SK-N-MC (cell line): ENCODE data around the gene BUD13.

Experiments
- DNase-seq: peaks from one replicate; pipeline ENCODE4 v3.0.0-alpha.2; 2011; ENCODE audit warnings: low read depth, low spot score
- H3K27ac ChIP-seq: fragments of 200-600 bp; sonication (generic); 2 replicates; pipeline ENCODE4 v1.5.1; 2016; ENCODE audit warnings: mixed run types
- H3K36me3 ChIP-seq: fragments of 200-600 bp; sonication (generic); 2 replicates; pipeline ENCODE4 v1.6.1; 2017; ENCODE audit warnings: antibody characterized with exemption, low read length, mixed read lengths; ENCODE audit not compliant: insufficient read depth
- H3K4me3 ChIP-seq: fragments of 200-600 bp; sonication (generic); 2 replicates; pipeline ENCODE4 v1.5.1; 2016
- H3K9ac ChIP-seq: fragments of 200-600 bp; sonication (generic); 2 replicates; pipeline ENCODE4 v1.8.0; 2017; ENCODE audit warnings: mixed run types, mixed read lengths; ENCODE audit not compliant: insufficient read length
- H3K9me3 ChIP-seq: fragments of 200-600 bp; sonication (generic); 2 replicates; pipeline ENCODE4 v1.6.1; 2017; ENCODE audit warnings: low read depth, mild to moderate bottlenecking, antibody characterized with exemption, low read length, moderate library complexity, mixed read lengths
- EZH2 ChIP-seq: fragments of 200-600 bp; sonication (generic); IDR thresholded peaks from one replicate; pipeline ENCODE4 v1.6.1; 2017; ENCODE audit warnings: antibody characterized with exemption
- FOXP2 ChIP-seq: optimal IDR thresholded peaks from 2 replicates; pipeline ENCODE3; 2011; ENCODE audit warnings: mild to moderate bottlenecking, moderate library complexity; ENCODE audit not compliant: insufficient read depth; ENCODE audit errors: extremely low read length, control extremely low read depth
- POLR2AphosphoS5 ChIP-seq: IDR thresholded peaks from 2 replicates; pipeline ENCODE4 v1.6.1; 2012; ENCODE audit warnings: mild to moderate bottlenecking, low read depth, low read length, borderline replicate concordance

The BUD13 gene

GRCh38 chr11:116707161-116707629 is 65.6 kb downstream of the BUD13 start:
- Histone ChIP-seq H3K27ac (no peak overlapping the region), H3K36me3 (no peaks in the 10 kb centered on the region), H3K9ac (no peak overlapping the region), H3K9me3 (no peaks in the 10 kb centered on the region), H3K4me3 (no peak overlapping the region)
- TF ChIP-seq FOXP2 (no peak), POLR2AphosphoS5 (no peak), EZH2 (no peak)
- no peak for DNase-seq

- Histone ChIP-seq H3K36me3 (no peaks in the 10 kb centered on the region), H3K4me3 (no peak overlapping the region), H3K9ac (no peak overlapping the region), H3K9me3 (no peaks in the 10 kb centered on the region), H3K27ac (no peak overlapping the region)
- no peak for DNase-seq
- TF ChIP-seq FOXP2 (no peak), EZH2 (no peak), POLR2AphosphoS5 (no peak)
These were observed 69.4 kb downstream of the BUD13 start for GRCh38 chr11:116703421-116703820.

- H3K36me3 ChIP-seq, result no peaks in the 10 kb centered on the region
- no peak overlapping the region for H3K4me3 ChIP-seq
- TF ChIP-seq POLR2AphosphoS5, result no peak
- no peak for TF ChIP-seq EZH2
- no peak for TF ChIP-seq FOXP2
- DNase-seq, result no peak
- no peak overlapping the region for H3K27ac ChIP-seq
- no peak overlapping the region for H3K9ac ChIP-seq
- no peaks in the 10 kb centered on the region for H3K9me3 ChIP-seq
These were observed 69.9 kb downstream of the BUD13 start for GRCh38 chr11:116702772-116703385.

GRCh38 chr11:116701876-116702275 is 70.9 kb downstream of the BUD13 start:
- H3K36me3 ChIP-seq, result no peaks in the 10 kb centered on the region
- H3K9ac ChIP-seq, result no peak overlapping the region
- no peak for DNase-seq
- H3K4me3 ChIP-seq, result no peak overlapping the region
- no peak for TF ChIP-seq POLR2AphosphoS5
- no peak for TF ChIP-seq EZH2
- no peak for TF ChIP-seq FOXP2
- no peaks in the 10 kb centered on the region for H3K9me3 ChIP-seq
- H3K27ac ChIP-seq, result no peak overlapping the region

GRCh38 chr11:116701297-116701801 is 71.4 kb downstream of the BUD13 start:
- no peaks in the 10 kb centered on the region for H3K9me3 ChIP-seq
- no peak for TF ChIP-seq EZH2
- TF ChIP-seq FOXP2, result no peak
- no peak for TF ChIP-seq POLR2AphosphoS5
- H3K27ac ChIP-seq, result no peak overlapping the region
- no peak overlapping the region for H3K4me3 ChIP-seq
- no peak for DNase-seq
- no peaks in the 10 kb centered on the region for H3K36me3 ChIP-seq
- no peak overlapping the region for H3K9ac ChIP-seq

- Histone ChIP-seq H3K9me3 (no peaks in the 10 kb centered on the region), H3K27ac (no peak overlapping the region), H3K4me3 (no peak overlapping the region), H3K36me3 (no peaks in the 10 kb centered on the region), H3K9ac (no peak overlapping the region)
- no peak for TF ChIP-seq FOXP2
- TF ChIP-seq EZH2, result no peak
- TF ChIP-seq POLR2AphosphoS5, result no peak
- no peak for DNase-seq
These were observed 72.1 kb downstream of the BUD13 start for GRCh38 chr11:116700586-116701220.
